Measurements from ENCODE around the gene LCK.
"Not testable (repeated sequence)": the region's sequence is repeated elsewhere in the genome, so short reads cannot be mapped to it uniquely, and the experiment has no call there.

The LCK gene

GRCh38 chr1:32240140-32240951 is 10.7 kb upstream of the LCK start:
- peak; percentile 61 to 66 for DNase-seq

DNA sequence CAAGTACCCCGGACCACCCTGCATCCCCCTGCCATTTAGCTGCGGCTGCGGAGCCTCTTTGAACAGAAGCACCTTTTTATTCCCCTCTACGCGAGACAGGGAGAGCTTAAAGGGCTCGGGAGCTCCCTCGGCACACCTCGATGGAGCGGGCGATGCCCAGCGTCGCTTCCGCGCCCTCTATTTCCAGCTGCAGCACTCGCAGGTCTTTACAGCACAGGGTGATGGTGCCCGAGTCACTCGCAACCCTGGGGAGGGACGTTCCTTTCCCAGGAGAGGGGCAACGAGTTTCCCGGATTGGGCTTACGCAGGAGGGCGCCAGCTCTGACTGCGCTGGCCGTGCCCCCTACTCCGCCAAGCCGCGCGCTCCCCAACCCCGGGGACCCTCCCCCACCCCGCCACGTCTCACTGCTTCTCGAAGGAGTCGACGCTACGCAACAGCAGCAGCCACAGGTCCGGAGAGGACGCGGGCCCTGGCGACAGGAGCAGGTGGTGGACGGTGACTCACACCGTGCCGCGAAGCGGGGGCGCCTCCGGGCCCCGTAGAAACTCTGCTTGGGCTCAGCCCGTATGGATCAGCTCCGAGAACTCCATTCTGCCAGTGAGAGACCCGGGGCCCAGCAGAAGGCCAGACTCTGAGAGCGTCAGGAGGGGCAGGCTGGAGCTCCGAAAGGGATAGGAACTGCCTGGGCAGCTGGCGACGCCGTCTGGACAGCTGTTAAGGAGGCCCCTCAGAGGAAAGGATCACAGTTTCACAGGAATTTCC is 9.9 kb upstream of the LCK start:
- DNase-seq: peak in 1 of 2 donors; percentile 27

DNA sequence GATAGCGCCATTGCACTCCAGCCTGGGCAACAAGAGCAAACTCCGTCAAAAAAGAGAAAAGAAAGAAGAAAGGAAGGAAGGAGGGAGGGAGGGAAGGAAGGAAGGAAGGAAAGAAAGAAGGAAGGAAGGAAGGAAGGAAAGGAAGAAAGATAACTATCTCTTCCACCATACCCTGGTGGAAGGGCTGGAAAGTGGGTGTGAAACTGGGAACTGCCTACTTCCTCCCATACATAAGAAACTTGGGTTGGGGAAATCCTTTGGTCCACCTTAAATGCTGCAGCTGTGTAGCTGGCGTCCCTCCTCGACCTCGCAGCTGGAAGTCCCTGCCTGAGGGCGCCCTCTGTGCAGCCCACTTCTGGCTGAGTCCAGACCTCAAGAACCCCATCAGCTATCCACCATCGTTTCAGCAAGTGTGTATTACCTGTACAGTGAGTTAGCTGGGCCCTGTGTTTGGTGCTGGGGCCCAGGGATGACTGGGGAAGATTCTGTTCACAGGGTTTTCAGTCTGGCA is 8.7 kb upstream of the LCK start:
- no peak for DNase-seq

DNA sequence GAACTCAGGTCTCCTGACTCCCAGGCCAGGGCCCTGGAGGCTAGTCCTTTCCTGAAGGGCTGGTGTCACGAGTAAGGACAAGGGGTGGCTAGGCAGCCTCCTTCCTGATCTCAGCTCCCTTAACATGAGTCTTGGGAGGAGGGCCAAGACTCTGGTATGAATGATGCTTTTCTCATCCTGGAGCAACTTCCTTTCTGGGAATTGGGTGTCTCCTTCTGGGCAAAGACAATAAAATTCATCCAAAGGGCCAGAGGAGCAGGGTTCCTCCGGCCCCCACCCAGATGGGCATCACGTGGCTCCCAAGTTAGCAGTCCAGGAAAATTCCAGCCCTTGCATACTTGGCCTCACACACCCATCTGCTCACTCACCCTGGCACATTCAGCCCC is 4.2 kb upstream of the LCK start, which contains the start of gene FAM167B:
FAM167B (plus strand) TSS at position 335 of the 386 bp plus-strand sequence. CDS start 200 bp downstream, outside the sequence.
- no peak for DNase-seq

DNA sequence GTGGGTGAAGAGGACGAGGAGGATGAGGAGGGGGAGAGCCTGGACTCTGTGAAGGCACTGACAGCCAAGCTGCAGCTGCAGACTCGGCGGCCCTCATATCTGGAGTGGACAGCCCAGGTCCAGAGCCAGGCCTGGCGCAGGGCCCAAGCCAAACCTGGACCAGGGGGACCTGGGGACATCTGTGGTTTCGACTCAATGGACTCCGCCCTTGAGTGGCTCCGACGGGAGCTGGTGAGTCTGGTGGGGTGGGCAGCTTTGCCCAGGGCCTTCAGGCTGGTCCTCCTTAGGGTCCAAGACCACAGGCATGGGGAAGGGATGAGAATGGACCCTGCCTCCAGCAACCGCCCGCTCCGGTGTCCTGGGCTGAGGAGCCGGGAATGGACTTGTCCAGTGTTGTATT is 3.6 kb upstream of the LCK start:
- DNase-seq: no peak

DNA sequence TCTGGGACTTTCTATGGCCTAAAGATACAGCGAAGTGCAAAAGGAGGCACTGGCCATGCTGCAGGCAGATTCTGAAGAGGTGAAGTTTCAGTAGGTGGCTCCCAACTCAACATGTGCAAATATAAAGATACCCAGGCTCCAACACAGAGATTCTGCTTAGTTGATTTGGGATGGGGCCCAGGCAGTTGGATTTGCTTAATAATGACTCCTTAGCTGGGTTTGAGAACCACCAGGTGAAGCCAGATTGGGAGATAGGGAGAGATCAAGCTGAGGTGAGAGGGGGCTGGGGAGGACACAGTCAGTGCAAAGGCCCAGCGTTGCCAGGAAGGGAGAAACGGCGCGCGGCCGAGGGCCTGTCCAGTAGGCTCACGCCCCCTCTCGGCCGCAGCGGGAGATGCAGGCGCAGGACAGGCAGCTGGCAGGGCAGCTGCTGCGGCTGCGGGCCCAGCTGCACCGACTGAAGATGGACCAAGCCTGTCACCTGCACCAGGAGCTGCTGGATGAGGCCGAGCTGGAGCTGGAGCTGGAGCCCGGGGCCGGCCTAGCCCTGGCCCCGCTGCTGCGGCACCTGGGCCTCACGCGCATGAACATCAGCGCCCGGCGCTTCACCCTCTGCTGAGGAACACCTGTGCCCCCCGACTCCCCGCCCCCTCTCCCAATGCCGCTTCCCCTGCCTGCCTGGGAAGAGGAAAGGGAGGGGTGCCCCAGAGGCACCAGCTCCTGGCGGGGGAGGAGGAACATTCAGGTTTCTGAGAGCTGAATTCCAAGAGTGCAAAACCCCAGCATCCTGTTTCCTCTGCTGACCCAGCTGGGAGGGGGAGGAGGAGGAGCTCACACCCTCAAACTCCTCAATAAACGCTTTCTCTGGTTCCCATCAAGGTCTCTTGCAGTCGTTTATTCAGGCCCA is 2.8 kb upstream of the LCK start:
- peak; percentile 80 to 82 for DNase-seq

- peak; percentile 87 to 90 for DNase-seq
Measured at GRCh38 chr1:32249831-32250525, 1.1 kb upstream of the LCK start.

DNA sequence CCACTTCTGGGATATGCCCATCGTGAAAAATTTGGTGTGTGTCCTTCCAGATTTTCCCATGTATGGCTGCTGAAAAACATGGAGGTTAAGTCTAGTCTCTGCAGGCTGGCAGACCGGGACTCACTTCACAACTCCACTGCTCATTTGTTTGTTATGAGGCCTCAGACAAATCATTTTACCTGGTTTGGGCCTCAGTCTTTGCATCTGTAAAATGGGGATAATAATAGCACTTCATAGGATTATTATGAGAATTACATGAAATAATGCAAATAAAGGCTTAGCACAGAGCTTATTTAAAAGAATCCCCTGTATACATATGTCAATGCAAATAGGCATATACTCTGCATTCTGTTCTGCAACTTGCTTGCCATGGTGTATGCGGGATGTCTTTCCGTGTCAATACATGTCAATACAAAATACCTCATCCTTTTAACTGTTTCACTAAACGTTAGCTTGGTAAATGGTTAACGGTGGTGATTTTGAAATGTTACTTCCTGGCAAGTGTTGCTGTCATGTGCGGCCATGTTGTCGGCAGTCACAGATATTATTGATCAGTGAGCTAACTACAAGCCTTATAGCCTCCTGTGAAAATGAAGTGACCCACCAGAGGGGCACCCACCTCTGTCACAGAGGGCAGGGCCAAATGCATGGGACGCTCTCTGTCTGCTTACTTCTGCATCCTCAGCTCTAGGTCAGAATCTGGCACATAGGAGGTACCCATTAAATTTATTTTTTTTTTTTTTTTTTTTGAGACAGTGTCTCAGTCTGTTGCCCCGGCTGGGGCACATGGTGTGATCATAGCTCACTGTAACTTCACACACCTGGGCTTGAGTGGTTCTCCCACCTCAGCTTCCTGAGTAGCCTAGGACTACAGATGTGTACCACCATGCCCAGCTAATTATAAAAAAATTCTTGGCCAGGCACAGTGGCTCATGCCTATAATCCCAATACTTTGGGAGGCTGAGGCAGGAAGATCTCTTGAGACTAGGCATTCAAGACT is 4.3 kb downstream of the LCK start:
- DNase-seq: peak in 1 of 2 donors; percentile 41

DNA sequence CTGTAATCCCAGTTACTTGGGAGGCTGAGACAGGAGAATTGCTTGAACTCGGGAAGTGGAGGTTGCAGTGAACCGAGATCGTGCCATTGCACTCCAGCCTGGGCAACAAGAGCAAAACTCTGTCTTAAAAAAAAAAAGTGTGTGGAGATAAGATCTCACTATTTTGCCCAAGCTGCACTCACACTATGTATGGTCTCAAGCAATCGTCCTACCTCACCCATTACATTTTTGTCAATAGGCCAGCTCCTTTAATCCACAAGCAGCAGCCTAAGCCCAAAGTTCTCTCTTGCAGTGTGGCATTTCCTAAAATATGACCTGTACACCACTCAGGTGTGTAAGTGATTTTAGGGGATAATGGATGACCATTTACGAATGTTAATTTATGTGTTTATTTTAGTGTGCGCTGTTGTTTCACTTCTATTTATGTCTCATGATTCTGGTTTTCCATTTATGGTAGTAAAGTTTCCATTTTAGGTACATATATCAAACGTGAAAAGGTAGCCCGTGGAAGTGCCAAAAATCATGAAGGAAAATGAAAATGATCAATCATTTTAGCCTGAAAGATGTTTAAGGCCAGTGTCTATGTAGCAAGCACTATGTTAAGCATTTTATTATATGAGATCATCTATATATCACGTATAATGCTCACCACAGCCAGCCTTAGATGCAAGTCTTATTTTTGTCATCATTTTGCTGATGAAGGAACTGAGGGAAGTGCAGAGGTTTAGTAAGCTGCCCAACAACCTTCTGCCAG is 5.6 kb downstream of the LCK start:
- DNase-seq: peak in 1 of 2 donors; percentile 33

- DNase-seq: no peak
Measured at GRCh38 chr1:32257227-32257508, 6.1 kb downstream of the LCK start.

- DNase-seq: not testable (repeated sequence)
Measured at GRCh38 chr1:32263236-32263593, 12.2 kb downstream of the LCK start.

GRCh38 chr1:32263744-32264143 is 12.7 kb downstream of the LCK start:
- peak in 1 of 2 donors; percentile 19 for DNase-seq

- DNase-seq: no peak
Measured at GRCh38 chr1:32265846-32266245, 14.8 kb downstream of the LCK start.

GRCh38 chr1:32266921-32267591 is 16.0 kb downstream of the LCK start:
- peak in 1 of 2 donors; percentile 37 for DNase-seq

DNA sequence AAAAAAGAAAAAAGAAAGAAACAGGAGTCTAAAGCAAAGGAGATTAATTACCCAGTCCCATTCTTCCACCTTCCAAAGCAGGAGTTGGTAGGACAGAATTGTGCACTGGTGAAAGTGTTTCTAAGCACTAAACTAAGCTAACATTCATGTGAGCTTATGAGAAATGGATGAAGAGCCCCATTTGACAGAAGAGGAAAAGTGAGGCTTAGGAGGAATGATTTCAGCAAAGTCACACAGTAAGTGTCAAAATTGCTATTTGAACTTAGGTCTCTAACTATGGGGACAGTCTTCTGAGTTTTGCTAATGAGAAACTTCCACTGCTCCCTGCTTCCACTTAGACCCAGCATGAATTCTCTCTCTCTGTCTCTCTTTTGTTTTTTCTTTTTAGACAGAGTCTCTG is 18.7 kb downstream of the LCK start:
- no peak for DNase-seq

DNA sequence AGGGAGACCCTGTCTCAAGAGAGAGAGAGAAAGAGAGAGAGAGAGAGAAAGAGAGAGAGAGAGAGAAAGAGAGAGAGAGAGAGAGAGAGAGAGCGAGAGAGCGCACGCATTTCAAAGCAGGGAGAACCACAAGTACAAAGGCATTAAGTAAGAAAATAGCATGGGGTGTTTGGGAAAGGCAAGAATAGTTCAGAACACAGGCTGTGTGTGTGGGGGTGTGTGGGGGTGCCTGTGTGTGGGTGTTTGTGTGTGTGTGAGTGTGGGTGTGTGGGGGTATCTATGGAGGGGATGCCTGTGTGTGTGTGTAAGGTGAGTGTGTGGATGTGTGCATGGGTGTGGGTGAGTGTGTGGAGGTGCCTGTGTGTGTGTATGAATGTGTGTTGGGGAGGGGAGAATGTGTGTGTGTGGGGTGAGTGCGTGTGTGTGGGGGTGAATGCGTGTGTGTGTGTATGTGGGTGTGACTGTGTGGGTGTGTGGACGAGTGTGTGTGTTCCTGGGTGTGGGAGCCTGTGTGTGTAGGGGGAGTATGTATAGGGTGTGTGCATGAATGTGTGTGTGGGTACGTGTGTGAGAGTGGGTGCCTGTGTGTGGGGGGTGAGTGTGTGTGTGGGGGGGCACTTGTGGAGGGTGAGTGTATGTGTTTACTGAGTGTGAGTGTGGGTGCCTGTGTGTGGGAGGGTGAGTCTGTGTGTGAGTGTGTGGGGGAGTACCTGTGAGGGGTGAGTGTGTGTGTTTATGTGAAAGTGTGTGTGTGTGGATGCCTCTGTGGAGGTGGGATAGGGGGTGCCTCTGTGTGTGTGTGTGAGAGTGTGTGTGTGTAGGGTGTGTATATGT is 21.7 kb downstream of the LCK start:
- peak in 1 of 2 donors; percentile 48 for DNase-seq

DNA sequence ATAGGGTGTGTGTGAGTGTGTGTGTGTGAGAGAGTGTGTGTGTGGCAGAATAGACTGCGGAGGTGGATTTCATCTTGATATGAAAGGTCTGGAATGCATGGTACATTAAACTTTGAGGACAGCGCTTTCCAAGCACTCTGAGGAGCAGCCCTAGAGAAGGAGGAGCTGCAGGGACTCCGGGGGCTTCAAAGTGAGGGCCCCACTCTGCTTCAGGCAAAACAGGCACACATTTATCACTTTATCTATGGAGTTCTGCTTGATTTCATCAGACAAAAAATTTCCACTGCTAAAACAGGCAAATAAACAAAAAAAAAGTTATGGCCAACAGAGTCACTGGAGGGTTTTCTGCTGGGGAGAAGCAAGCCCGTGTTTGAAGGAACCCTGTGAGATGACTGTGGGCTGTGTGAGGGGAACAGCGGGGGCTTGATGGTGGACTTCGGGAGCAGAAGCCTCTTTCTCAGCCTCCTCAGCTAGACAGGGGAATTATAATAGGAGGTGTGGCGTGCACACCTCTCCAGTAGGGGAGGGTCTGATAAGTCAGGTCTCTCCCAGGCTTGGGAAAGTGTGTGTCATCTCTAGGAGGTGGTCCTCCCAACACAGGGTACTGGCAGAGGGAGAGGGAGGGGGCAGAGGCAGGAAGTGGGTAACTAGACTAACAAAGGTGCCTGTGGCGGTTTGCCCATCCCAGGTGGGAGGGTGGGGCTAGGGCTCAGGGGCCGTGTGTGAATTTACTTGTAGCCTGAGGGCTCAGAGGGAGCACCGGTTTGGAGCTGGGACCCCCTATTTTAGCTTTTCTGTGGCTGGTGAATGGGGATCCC is 22.5 kb downstream of the LCK start:
- DNase-seq: peak; percentile 77 to 81

Measured in CD4-positive, alpha-beta T cell treated with Interleukin-1 beta for 1 hour (primary cell).